Cardiac fibroblast (primary cell): Measurements from ENCODE around the gene LEMD1.
A peak's percentile ranks its signal among the peaks of the same experiment; 100 is the strongest.

ENCODE experiments used
- DNase-seq, 2 donors: peaks; one replicate each; pipeline versions ENCODE4 v3.0.0 to v3.0.0-alpha.2; 2010; ENCODE audit warnings: low read depth in 2 of 2
- H3K4me3 ChIP-seq, 2 donors: replicated peaks in 1 of 2; 1 replicate in 1 of 2; 2 replicates in 1 of 2; pipeline ENCODE4 v1.5.1; 2011; ENCODE audit warnings: low read depth in 2 of 2, low read length in 2 of 2, mild to moderate bottlenecking in 2 of 2, moderate library complexity in 1 of 2
- CTCF ChIP-seq: IDR thresholded peaks from one replicate; pipeline ENCODE4 v1.5.1; 2011; ENCODE audit warnings: low read depth, mild to moderate bottlenecking, low read length, inconsistent platforms

The LEMD1 gene

DNA sequence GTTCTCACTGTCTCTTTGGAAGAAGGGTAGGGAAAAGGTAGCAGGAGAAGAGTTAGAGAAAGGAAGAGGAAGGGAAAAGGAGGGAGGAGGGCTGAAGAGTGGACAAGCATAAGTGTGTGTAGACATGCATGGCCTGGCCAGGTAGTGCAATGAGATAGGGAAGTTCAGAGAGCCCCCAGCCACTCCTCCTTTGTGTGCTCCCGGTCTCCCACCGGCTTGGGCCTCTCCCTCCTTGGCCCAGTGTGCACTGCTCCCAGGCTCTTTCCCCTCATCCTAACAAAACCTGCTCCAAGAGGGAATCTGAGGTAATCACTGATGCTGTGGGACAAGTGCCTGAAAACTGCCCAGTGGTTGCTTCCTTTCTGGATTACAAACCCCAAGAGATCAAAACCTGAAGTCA lies 10.3 kb upstream of the LEMD1 start:
- H3K4me3 ChIP-seq: no peak overlapping the region
- DNase-seq: no peak

DNA sequence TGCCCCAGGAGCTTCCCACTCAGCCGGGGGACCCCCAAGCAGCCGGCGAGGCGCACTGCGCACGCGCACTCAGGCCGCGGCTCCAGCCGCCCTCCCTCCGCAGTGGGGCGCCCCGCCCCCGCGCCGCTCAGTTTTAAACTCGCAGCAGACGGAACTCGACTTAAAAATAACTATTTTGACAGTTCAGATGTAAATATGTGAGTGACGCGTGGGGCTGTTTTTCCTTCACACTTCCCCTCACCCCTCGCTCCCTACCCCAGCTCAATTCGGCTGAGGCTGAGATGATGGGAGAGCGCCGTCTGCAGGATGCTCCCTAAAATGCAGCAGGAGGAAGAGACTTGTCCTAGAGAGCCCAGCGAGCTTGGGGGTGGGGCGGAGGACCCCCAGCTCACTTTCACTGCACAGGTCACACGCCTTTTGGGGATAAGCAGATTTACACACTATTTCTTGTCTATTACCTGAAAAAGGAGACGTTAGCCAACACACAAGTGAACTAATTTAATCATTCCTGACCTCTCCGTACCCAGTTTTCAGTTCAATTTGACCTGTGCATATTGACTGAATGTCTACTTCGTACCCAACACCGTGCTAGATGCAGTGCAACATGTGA lies 8.9 kb upstream of the LEMD1 start:
- DNase-seq: peak; percentile 51 to 68
- peak; percentile 96 for TF ChIP-seq CTCF
- peak overlapping the region; percentile 44 to 48 for H3K4me3 ChIP-seq

More for the DNA sequence above, 10.3 kb upstream of the LEMD1 start:
- no peak for TF ChIP-seq CTCF

DNA sequence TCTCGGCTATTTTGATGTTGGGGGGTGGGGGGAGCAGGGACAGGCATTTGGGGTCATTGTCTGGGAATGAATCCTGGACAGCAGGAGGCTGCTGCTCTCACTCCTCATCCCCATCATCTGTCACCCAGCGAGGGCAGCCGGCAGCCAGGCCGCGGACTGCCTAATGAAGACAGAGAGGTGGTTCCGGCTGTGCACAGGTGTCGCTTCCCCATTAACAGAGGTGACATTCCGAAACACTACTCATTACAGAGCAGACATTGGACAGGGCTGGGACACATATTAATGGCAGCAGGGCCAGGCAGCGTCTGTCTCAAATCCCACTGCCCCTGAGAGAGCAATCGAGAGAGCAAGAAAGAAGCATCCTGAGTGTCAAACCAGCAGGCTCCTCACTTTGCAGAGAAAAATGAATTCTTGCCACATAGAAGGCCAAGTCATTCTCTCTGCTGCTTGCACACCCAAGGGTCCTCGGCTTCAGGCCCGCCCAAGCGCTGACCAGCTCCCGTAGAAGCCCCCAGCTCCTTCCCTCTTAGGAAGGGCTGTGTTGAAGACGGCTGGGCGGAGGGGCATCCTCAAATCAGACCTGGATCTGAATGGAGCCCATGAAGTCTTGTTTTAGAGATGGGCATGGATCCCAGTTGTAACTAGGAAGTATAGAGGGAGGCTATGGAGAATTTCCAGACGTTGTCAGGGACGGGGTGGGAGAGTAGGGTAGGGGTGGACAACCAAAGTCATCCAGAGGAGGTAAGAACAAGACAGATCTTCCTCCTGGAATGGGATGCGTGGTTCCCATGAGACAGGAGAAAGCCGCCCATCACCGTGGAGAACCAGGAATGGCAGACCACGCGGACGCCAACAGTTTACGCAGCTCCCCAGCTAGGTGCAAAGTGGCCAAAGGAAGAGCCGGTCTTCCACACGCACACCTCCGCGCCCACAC lies 8.2 kb upstream of the LEMD1 start:
- H3K4me3 ChIP-seq: peak overlapping the region; percentile 44 to 48
- no peak for TF ChIP-seq CTCF
- DNase-seq: no peak

GRCh38 chr1:205424901-205425600 lies 3.2 kb upstream of the LEMD1 start:
- no peak for TF ChIP-seq CTCF
- no peak for DNase-seq
- H3K4me3 ChIP-seq: no peak overlapping the region

GRCh38 chr1:205423814-205424399 lies 2.1 kb upstream of the LEMD1 start:
- no peak for DNase-seq
- no peak for TF ChIP-seq CTCF

DNA sequence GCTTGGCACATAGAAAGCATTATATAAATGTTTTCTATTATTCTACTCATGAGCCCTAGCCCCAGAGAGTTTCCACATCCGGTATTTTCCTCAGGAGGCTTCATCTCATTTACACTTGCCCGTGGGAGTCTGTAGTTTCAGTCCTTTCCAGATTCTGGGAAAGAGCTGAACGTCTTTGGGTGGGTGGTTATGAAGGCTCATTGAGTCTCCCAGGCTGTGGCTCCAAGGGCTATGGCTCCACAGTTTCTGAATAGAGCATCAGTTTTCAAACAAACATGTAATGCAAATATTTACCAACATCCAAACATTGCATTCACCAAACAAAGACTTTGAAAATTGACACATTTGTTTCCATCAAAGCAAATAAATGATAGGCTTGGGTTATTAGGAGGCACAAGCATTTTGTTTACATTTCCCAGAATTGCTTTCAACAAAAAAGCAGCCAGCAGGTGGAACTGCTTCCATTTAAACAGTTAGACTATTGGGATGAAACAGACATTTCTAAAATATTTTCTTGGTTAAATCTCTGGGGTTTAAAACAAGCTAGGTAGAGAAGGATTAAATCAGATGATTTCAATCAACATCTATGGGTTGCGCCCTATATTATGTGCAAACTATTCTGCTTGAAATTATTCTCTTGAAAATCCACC lies 1.3 kb upstream of the LEMD1 start:
- DNase-seq: no peak
- no peak for TF ChIP-seq CTCF
- H3K4me3 ChIP-seq: no peak overlapping the region

More at GRCh38 chr1:205423814-205424399, 2.1 kb upstream of the LEMD1 start:
- H3K4me3 ChIP-seq: no peak overlapping the region
